HG03432 (cell line): ENCODE results near the gene WAPL.
"Not testable (repeated sequence)": the region's sequence is repeated elsewhere in the genome, so short reads cannot be mapped to it uniquely, and the experiment has no call there.

ENCODE experiments used
- ATAC-seq: cut with Tn5 transposase; IDR thresholded peaks from one replicate; pipeline ENCODE4 v1.9.1; 2021; ENCODE audit warnings: mild to moderate bottlenecking, moderate library complexity; ENCODE audit not compliant: unreplicated experiment

Gene WAPL

GRCh38 chr10:86390337-86391120 is 131.1 kb downstream of the WAPL start:
- ATAC-seq = no peak

DNA sequence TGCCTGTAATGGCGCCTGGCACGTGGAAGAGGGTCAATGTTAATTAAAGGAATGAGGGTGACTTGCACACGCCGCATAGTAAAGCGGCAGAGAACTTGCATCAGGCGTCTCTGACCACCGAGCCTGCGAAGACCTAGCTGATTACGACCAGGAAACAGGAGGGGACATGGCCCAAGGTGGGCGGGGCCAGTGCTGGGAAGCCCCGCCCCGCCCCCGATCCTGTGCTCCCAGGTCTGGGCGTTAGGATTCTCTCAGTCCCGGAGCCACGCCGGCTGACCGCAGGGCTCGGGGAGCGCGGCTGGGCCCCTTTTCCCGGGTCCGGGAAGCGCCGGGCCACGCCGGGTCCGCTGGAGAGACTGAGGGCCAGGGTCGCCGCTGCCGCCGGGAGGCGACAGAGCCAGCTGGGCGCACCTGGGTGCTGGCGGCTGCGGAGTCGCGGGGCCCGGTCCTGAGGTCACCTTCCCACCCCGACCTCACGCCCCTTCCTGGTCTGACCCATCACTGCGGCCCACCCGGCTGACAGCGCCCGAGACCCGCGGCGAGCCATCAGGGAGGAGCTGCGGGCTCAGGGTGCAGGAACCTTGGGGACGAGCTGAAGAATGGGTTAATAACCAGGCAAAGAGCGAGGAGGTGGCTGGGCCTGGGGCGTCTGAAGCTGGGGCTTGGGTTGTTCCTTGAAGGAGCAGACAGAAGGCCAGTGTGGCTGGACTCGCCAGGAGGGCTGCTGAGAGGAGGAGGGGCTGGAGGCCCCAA is 132.0 kb downstream of the WAPL start:
- peak; percentile 63 for ATAC-seq

- ATAC-seq = not testable (repeated sequence)
These were observed 132.5 kb downstream of the WAPL start for GRCh38 chr10:86389109-86389440.

DNA sequence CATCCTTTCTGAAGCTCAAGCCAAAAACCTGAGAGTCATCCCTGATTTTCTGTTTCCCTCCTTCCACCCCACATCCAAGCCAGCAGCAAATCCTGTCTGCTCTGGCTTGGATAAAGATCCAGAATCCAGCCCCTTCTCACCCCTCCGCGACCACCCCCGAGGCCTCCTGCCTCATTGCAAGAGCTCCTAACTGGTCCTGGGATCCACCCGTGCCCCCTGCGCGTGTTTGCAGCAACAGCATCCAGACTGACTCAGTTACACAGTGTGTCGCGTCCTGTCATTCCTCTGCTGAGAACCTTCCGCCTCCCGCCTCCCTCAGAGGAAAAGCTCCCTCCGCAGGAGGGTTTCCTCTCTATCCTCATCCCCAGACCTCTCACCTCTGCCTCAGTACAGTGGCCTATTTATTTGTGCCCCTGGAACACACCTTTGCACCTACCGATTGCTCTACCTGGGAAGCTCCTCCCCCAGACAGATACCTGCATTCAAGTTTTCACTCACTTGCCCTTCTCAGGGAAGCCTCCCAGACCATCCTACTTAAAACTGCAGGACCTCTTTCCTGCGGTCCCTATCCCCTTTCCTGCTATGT is 133.4 kb downstream of the WAPL start:
- ATAC-seq = no peak

- no peak for ATAC-seq
These were observed 134.3 kb downstream of the WAPL start for GRCh38 chr10:86387178-86387794.

DNA sequence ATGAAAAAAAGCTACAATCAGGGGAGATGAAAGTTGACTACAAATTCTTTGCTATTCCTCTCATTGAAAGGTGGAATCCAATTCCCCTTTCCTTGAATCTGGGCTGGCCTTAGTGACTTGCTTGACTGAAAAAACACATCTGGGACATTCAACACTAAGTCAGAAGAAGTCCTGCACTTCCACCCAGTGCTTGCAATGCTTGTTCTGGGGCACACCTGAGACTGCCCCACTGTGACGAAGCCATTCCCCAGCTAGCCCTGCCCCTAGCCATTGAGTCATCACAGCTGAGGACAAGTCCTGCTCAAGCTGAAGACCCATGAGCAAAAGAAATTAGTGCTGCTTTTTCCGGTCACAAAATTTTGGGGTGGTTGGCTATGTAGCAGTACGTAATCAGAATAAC is 135.8 kb downstream of the WAPL start:
- no peak for ATAC-seq
